Stimulated activated CD4-positive, alpha-beta T cell treated with anti-CD3 and anti-CD28 coated beads, Interleukin-1b, Interleukin-23, amount 100 ng/mL, for 24 hours (primary cell): ENCODE data around the gene ZNRF1.
"Not testable (repeated sequence)": the region's sequence is repeated elsewhere in the genome, so short reads cannot be mapped to it uniquely, and the experiment has no call there.

Experiments
- DNase-seq, 4 experiments: peaks; one replicate each; pipeline ENCODE4 v3.0.0-alpha.2; 2020; ENCODE audit warnings: low read depth in 4 of 4, low spot score in 1 of 4

The ZNRF1 gene

DNA sequence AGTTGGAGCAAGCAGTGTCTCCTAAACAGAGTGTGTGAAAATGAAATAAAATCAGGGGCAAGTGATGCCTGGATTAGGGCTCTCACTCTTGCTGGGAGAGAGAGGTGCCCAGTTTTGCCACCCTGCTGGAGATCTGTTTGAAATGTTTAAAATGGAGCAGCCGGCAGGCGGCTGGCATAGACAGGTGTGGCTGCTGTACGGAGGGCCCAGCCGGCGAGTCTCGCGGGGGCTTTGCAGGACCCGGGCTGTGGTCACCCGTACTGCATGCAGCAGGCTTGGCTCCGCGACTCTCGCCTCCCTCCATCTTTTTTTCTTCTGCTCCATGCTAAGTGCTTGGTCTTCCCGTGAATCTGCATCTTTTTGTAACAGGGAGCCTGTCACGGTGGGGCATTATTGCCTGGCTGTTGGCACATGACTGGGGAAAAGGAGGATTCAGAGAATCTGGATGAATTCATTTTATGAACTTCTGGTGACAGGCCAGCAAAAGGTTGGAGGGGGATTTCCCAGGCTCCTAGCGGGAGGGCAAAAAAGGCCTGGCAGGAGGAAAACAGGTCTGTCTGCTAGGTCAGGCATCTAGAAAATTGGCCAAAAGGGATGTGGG is 1.8 kb downstream of the ZNRF1 start:
- DNase-seq = no peak

DNA sequence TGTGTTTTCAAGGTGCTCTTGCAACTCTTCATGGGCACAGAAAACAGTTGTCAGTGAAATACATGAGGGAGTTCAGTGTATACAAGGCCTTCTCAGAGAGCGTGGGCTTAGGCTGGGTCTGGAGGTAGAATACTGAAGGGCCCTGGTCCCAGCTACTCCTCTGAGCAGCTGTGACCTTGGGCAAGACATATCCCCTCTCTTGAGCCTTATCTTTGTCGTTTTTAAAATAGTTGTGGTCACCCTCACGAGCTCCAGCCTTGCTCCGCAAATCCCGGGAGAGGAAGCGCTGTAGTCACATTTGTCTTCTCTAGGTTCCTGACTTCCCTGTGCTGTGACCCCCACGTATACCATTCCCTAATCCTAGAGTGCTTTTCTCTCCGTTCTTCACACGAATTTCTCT is 3.6 kb downstream of the ZNRF1 start:
- no peak for DNase-seq

DNA sequence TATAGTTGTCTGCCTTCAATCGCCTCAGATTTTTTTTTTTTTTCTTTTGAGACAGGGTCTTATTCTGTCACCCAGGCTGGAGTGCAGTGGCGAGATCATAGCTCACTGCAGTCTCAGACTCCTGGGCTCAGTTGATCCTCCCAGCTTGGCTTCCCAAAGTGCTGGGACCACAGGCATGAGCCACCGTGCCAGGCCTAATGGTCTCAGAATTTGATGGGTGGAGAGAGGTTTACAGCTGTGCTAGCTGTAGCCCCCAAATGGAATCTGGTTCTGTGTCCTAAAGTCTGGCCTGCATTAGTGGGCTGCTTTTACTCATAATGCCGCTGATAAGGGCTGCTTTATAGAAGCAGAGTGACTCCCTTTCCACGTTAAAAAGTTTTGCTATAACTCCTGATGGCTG is 5.1 kb downstream of the ZNRF1 start:
- no peak for DNase-seq

DNA sequence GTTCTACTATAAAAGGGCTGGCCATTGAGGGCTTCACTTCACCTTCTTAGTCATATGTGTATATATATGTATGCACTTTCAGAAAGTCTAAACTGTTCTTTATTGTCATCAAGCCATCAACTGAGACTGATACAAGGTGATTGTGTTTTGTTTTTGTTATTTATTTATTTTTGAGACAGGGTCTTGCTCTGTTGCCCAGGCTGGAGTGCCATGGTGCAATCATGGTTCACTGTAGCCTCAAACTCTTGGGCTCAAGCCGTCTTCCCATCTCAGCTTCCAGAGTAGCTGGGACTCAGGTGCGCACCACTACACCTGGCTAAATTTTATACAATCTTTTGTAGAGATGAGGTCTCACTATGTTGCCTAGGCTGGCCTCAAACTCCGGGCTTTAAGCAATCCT is 5.6 kb downstream of the ZNRF1 start:
- no peak for DNase-seq

DNA sequence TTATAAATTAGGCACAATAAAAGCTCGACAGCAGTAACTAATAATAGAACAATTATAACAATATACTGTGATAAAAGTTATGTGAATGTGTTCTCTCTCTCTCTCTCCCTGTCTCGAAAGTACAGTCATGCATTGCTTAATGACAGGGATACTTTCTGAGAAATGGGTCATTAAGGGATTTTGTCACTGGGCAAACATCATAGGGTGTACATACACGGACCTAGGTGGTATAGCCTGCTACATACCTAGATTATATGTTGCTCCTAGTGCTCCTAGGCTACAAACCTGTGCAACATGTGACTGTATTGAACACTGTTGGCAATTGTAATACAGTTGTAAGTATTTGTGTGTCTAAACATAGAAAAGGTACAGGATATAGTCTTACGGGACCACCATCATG is 6.9 kb downstream of the ZNRF1 start:
- DNase-seq = no peak

DNA sequence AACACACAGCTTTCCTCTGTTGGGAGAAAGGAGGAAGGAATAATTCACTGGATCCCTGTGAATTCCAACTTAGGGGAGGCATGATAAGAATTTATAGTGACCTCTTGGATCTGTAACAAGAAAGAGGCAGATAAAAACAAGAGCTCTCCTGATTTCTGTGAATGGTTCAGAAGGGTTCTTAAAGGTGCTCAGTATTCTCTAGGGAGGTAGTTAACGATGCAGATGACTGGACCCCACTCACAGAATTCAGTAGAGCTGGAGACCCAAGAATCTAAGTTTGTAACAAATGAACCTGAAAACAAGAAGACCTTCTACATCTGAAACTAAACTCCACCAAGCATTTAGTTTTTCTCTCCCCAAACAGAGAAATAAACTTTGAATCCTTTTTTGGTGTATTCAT is 8.6 kb downstream of the ZNRF1 start:
- DNase-seq = no peak

DNA sequence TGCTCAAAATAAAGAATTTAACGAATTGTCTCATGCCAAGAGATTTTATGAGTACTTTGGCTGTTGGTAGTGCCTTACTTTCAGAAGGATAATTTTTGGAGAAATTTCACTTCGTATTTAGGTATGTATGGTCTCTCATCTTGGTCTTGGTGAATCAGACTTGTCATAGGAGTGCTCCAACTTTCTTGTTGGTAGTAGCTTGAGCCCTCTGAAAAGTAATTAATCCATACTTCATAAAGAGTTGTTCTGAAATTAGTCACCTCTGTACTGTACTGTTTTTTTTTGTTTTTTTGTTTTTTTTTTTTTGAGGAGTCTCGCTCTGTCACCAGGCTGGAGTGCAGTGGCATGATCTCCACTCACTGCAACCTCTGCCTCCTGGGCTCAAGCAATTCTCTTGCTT is 11.6 kb downstream of the ZNRF1 start:
- no peak for DNase-seq

DNA sequence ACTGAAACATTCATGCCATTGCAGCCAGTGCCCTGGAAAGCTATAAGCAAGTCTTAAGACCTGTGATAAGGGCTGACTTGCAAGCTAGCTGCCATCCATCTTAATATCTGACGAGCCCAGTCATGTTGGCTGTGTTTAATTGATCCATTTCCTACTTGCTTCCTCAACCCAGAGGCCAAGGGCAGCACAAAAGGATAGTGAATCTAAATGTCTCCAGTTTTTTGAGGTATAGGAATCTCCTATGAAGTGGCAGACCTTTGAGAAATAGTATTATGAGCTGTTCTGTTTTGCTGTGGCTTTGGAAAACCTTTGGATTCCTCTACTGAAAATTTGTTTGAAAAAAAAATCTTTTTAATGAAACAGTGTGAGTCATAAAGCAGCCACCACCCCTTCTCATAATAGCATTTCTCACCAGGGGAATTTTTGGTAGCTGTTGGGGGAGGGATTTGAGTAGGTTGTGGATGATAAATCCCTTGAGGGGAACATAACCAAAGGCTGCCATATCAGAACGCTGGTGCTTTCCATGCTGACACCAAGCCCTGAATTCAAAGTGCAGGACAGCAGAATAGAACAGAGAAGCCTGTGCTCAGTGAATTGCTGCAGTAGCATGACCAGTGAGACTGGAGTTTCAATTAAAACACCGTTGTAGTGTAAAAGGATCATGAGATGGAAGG is 12.9 kb downstream of the ZNRF1 start:
- peak; percentile 12 to 44 (median 28) for DNase-seq

DNA sequence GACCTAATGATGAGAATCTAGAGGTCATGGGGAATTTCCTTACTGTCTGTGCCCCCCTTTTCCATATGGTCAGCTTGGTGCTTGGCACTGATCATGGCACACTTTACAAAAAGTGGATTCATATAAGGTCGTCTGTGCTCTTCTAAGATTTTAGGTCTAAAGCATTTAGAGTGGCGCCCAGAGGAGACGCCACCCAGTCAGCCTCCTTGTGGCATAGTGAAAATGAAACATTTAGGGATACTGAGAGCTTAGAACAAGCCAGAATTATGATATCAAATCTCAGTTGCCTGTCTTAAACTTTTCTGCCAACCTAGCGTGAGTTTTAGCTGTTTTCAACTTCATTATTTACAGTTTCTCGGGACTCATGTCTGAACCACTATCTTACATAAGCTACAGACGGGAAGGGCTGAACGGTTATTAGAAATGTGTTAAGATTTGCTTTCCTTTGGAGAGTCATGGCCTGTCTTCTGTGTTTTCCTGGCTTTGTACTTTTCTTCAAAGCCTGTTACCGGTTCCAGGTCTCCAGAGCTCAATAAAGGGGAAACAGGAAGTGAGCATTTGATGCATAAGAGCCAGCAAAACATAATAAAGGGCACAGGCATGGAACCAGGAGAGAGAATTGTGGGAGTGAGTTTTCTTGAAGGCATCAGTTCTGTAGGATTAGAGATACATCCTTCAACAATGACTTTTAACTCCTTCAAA is 13.7 kb downstream of the ZNRF1 start:
- DNase-seq = no peak

DNA sequence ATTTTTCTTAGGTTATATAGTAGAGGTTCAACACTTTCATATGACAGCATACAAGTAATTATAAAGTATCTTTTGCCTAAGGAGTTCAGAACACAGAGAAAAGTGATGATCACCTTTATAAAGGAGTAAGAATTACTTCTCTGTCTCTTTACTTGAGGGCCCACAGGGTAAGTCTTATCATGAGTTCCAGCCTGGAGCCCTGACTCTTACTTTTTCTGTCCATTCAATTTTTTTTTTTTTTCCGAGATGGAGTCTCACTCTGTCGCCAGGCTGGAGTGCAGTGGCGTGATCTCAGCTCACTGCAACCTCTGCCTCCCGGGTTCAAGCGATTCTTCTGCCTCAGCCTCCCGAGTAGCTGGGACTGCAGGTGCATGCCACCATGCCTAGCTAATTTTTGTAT is 14.3 kb downstream of the ZNRF1 start:
- DNase-seq = not testable (repeated sequence)

DNA sequence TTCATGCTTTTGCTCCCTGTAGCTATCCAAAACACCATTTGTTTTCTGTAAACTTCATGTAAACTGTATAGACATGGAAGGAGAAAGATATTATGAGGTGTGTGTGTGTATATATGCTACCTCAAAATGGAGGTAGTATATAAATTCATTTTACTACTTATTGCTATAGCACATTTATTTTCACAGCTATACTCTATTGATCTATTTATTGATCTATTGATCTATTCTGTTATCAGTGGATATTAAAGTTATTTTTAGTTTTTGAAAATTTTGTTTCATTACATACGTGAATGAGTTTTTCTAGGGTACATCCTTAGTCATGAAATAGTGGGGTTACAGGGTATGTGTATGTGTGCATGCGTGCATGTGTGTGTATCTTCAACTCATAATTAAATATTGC is 15.5 kb downstream of the ZNRF1 start:
- no peak for DNase-seq

DNA sequence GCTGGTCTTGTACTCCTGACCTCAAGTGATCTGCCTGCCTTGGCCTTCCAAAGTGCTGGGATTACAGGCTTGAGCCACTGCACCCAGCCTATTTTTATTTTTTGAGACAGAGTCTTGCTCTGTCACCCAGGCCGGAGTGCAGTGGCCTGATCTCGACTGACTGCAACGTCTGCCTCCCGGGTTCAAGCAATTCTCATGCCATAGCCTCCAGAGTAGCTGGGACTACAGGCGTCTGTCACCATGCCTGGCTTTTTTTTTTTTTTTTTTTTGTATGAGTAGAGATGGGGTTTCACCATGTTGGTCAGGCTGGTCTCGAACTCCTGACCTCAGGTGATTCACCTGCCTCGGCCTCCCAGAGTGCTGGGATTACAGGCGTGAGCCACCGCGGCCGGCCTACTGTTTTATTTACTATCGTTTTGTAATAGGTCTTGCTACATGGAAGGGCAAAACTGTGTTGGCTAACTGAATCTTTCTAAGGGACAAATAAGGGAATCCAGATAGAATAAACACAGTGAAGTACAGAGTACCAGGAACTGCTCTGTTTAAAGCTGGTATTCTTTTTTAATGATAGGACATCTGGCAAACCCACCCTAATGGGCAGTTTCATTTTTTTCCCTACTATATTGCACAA is 17.7 kb downstream of the ZNRF1 start:
- DNase-seq = not testable (repeated sequence)

DNA sequence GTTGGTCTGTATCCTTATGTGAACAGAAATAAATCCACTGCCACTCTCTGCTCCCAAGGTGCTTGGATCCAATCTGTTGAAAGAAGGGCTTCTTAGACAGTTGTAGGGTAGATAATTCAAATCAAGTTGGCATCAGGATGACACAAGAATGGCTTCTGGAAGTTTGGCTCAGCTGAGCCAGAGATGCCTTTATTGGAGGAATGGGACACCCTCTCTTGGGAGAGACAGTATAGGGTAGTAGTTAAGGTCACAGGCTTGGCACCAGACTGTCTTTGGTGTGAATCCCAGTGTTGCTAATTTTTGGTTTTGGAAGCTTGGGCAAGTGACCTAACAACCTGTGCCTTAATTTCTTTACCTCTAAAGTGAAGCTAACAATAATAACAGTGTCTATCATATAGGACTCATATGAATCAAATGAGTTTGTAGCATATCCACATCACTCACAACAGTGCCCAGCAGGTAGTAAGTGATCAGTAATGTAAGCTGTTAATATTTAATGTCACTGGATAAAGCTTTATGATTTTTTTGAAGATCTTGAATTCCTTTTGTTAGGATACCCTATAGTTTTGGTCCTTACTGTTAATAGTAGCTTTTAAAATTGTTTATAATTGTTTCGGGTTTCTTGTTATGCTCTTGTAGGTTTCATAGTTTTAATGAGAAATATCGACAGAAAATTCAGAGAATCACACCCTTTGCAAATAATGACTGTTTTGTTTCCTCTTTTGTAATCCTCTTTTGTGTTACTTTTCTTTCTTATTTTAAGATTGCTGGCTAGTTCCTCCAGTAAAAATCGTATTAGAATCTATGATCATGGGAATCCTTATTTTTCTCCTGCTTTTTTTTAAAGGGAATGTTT is 19.1 kb downstream of the ZNRF1 start:
- DNase-seq = no peak

DNA sequence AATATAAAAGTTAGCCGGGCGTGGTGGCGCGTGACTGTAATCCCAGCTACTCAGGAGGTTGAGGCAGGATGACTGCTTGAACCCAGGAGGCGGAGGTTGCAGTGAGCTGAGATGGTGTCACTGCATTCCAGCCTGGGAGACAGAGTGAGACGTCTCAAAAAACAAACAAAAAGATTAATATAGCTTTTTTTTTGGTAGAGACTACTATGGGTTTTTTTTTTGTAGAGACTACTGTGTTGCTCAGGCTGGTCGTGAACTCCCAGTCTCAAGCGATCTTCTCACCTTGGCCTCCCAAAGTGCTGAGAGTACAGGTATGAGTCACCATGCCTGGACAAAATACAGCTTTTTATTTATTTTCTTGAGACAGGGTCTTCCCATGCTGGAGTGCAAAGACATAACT is 20.2 kb downstream of the ZNRF1 start:
- no peak for DNase-seq

DNA sequence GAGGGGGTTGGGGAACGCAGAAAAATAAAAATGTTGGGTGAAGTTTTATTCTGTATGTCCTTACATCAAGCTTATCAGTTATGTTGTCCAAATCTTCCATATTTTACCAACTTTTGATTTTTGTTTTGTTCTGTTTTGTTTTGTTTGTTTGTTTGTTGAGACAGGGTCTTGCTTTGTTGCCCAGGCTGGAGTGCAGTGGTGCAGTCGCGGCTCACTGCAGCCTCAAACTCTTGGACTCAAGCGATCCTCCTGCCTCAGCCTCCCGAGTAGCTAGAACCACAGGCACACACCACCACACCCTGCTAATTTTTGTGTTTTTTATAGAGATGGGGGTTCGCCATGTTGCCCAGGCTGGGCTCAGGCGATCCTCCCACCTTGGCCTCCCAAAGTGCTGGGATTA is 20.8 kb downstream of the ZNRF1 start:
- DNase-seq = no peak

DNA sequence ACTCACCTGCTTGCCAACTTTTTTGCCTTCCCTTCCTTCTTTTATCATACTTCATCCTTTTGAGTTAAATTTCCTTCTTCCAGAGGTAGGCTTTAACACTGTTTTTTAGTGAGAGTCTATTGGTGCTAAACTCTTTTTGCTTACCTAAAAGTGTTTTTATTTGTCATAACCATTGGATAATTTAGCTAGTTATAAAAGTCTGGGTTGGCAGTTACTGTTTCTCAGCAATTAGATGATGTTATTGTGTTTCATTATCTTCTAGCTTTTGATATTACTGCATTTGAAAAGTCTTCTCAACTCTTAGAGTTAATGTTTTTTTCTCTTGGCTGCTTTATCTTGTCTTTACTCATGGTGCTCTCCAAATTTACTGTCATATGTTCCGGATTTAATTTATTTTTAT is 22.6 kb downstream of the ZNRF1 start:
- no peak for DNase-seq

DNA sequence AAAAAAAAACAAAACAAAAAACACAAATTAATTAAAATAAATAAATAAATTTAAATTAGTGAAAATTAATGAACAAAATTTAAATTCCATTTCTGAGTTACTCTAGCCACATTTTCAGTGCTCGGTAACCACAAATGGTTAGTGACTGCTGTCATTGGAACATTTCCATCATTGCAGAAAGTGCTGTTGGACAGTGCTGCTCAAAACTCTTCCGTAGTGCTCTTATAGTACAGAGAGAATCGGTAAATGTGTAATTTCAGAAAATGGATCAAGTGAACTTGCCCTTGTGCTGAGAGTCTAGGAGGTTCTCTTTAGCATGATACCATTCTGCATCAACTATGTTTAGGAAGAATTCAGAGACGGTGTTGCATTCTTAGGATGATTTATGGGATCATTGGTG is 23.7 kb downstream of the ZNRF1 start:
- no peak for DNase-seq

DNA sequence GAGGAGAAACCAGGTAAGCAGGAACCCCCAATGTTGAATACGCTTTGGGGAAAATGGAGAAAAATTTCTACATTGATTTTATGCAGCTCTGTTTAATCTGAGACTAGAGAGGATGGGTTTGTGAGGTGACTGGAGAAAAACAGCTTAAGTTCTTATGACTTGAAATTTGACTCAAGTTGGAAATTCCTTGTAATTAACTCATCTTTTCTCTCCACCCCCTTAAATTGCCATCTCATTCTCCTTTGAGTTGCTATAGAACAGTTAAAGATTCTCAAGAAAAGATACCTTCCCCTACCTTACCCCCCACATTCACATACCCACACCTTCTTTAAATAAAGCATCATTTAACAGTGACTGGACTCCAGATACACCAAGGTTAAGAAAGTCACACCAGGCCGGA is 24.2 kb downstream of the ZNRF1 start:
- DNase-seq = no peak

DNA sequence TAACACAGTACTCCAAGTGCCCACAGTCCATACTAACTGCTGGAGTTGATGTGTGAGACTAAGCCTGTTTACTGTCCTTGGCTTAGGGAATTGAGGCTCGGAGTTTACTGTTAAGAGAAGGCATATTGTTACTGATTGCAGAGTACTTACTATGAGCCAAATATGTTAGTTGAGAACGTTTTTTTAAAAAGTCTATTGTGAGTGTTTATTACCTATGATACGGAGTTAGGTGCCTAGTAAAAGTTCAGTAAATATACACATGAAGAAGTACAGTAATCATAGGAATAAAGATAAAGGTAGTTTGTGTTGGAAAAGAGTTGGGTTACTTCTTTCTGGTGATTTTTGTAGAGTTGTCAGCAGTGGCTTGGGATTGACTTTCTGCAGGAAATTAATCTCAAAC is 25.4 kb downstream of the ZNRF1 start:
- DNase-seq = no peak

DNA sequence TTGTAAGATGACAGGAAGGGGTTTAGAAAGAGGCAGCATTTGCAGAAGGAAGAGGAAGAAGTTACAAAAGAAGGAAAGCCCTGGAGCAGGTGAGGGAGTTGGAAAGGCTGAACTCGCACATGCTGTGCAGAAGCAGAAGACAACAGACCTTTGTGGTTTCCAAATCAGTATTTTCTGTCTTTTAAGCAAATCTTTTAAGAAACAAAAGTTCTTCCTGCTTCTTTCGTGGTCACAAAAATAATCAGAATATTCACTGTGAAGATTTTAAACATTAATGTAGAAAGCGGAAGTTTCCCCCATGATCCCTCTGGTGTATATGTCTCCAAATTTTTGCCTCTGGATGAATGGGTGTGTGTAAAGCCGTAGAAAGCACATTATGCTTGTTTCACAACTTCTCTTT is 25.8 kb downstream of the ZNRF1 start:
- DNase-seq = no peak

DNA sequence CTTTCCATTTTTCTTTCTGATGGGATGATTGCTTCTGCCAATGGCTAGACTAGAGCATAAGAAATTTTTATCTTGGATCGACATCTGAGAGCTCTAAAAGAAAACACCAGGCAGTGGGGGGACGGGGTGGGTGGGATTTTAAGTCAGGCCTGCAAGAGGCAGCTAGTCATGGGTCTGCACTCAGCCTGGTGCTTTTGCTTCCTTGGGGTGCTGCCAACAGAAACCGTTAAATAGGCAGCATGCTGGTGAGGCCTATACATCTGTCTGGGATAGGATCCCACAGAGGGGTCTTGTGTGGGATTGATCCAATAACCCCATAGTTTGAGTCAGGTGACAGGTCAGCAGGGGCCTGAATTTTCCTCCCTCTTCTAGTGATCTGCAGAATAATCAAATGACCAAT is 26.9 kb downstream of the ZNRF1 start:
- no peak for DNase-seq
